GM19238 (cell line): Measurements from ENCODE around the gene BTBD1.

Source experiments
- DNase-seq: peaks from one replicate; pipeline ENCODE4 v3.0.0; 2011; ENCODE audit warnings: low spot score; ENCODE audit not compliant: insufficient read length

Gene BTBD1

GRCh38 chr15:83066734-83067637, at the start of gene BTBD1:
BTBD1 (minus strand) TSS chr15:83067252; CDS start chr15:83067151, 101 bp downstream.
- DNase-seq: peak; percentile 92

GRCh38 chr15:83115831-83116565, 48.9 kb upstream of the BTBD1 start:
- DNase-seq: no peak

GRCh38 chr15:83115410-83115809, 48.4 kb upstream of the BTBD1 start:
- no peak for DNase-seq

GRCh38 chr15:83114856-83115255, 47.8 kb upstream of the BTBD1 start:
- DNase-seq: no peak

GRCh38 chr15:83113881-83114674, 47.0 kb upstream of the BTBD1 start:
- DNase-seq: no peak

- DNase-seq: no peak
Observed at GRCh38 chr15:83112956-83113299, 45.9 kb upstream of the BTBD1 start.

GRCh38 chr15:83112233-83112955, 45.3 kb upstream of the BTBD1 start:
- DNase-seq: no peak

GRCh38 chr15:83111149-83111548, 44.1 kb upstream of the BTBD1 start:
- DNase-seq: no peak

- DNase-seq: no peak
Observed at GRCh38 chr15:83110381-83110780, 43.3 kb upstream of the BTBD1 start.

GRCh38 chr15:83109532-83109931, 42.5 kb upstream of the BTBD1 start:
- no peak for DNase-seq

- DNase-seq: peak; percentile 32
Observed at GRCh38 chr15:83108266-83109219, 41.5 kb upstream of the BTBD1 start.

- DNase-seq: no peak
Observed at GRCh38 chr15:83107841-83108181, 40.8 kb upstream of the BTBD1 start.

- no peak for DNase-seq
Observed at GRCh38 chr15:83106994-83107840, 40.2 kb upstream of the BTBD1 start, which contains the start of gene TM6SF1. TM6SF1 (plus strand) TSS chr15:83107645; CDS start chr15:83107681, 36 bp downstream.

- no peak for DNase-seq
Observed at GRCh38 chr15:83105440-83105839, 38.4 kb upstream of the BTBD1 start.

- no peak for DNase-seq
Observed at GRCh38 chr15:83104141-83104540, 37.1 kb upstream of the BTBD1 start.

GRCh38 chr15:83102346-83102745, 35.3 kb upstream of the BTBD1 start:
- DNase-seq: no peak

GRCh38 chr15:83100097-83100646, 33.1 kb upstream of the BTBD1 start:
- no peak for DNase-seq

GRCh38 chr15:83099290-83099689, 32.2 kb upstream of the BTBD1 start:
- DNase-seq: no peak

- DNase-seq: no peak
Observed at GRCh38 chr15:83098079-83098478, 31.0 kb upstream of the BTBD1 start.
